Measurements from ENCODE around the gene ZNF324.

DNA sequence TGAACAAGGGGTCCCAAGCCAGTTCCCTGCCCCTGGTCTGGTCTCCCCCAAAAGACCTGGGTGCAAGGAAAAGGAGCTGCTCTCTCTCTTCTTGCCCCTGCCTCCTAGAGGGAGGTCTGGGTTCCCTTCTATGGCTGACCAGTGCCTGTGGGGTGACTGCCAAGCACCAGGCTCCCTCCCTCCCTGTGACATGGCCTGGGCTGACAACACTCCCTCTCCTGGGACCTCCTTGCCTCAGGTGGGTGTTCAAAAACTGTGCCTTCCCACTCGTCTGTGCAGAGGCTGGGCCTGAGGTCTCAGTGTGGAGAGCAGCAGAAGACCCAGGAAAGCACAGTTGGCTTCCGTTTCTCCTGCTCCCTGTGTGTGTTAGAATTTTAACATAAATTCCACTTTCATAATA lies 14.0 kb downstream of the ZNF324 start:
- TF ChIP-seq, protein P1, sequence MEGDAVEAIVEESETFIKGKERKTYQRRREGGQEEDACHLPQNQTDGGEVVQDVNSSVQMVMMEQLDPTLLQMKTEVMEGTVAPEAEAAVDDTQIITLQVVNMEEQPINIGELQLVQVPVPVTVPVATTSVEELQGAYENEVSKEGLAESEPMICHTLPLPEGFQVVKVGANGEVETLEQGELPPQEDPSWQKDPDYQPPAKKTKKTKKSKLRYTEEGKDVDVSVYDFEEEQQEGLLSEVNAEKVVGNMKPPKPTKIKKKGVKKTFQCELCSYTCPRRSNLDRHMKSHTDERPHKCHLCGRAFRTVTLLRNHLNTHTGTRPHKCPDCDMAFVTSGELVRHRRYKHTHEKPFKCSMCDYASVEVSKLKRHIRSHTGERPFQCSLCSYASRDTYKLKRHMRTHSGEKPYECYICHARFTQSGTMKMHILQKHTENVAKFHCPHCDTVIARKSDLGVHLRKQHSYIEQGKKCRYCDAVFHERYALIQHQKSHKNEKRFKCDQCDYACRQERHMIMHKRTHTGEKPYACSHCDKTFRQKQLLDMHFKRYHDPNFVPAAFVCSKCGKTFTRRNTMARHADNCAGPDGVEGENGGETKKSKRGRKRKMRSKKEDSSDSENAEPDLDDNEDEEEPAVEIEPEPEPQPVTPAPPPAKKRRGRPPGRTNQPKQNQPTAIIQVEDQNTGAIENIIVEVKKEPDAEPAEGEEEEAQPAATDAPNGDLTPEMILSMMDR (IDR thresholded peaks at IDR 0.05), result no peak
- no peak for TF ChIP-seq POLR2A (IDR thresholded peaks at IDR 0.05)
